Body of pancreas (tissue), 4 donors: ENCODE data around the gene PHGDH. TPM values are rescaled to one million over a fixed set of nuclear protein-coding genes. Genes with fewer than 3 reads are reported as not detected.
A peak's percentile ranks its signal among the peaks of the same experiment; 100 is the strongest.

Experiments used
- ATAC-seq: fragments of 150-250 bp; one replicate; pipeline ENCODE4 v1.9.1; 2016
- DNase-seq, 4 donors: peaks; one replicate each; pipeline ENCODE4 v3.0.0-alpha.2; 2019
- H3K27ac ChIP-seq, 4 donors: fragments of 200-600 bp; sonication (generic); 1 replicate in 3 of 4; 2 replicates in 1 of 4; pipeline versions ENCODE4 v1.5.1 to v1.6.1; 2016 to 2019; ENCODE audit warnings: mild to moderate bottlenecking in 1 of 4, mixed read lengths in 1 of 4, moderate library complexity in 1 of 4
- H3K27me3 ChIP-seq, 2 donors: fragments of 200-600 bp; sonication (generic); one replicate each; pipeline ENCODE4 v1.6.0; 2016; ENCODE audit warnings: mild to moderate bottlenecking in 1 of 2
- H3K36me3 ChIP-seq, 2 donors: fragments of 200-600 bp; sonication (generic); replicated peaks in 1 of 2; 2 replicates each; pipeline ENCODE4 v1.5.1; 2016; ENCODE audit warnings: low read depth in 2 of 2; ENCODE audit not compliant: insufficient read depth in 1 of 2
- H3K4me1 ChIP-seq: fragments of 200-600 bp; sonication (generic); one replicate; pipeline ENCODE4 v1.6.0; 2016
- H3K4me3 ChIP-seq, 2 donors: fragments of 200-600 bp; sonication (generic); 1 replicate in 1 of 2; 2 replicates in 1 of 2; pipeline ENCODE4 v1.5.1; 2016 to 2019
- H3K9me3 ChIP-seq, 3 donors: fragments of 200-600 bp; sonication (generic); 1 replicate in 2 of 3; 2 replicates in 1 of 3; pipeline ENCODE4 v1.5.1; 2016
- CTCF ChIP-seq, 7 experiments: fragments of 450-650 bp in 4 of 7; fragments of 200-600 bp in 3 of 7; sonication (generic) in 3 of 7; IDR thresholded peaks; one replicate each; pipeline ENCODE4 v1.5.1; 2016 to 2019; ENCODE audit warnings: antibody characterized with exemption in 7 of 7
- POLR2A ChIP-seq, 3 donors: fragments of 450-650 bp; IDR thresholded peaks; one replicate each; pipeline ENCODE4 v1.6.1; 2016; ENCODE audit warnings: antibody characterized with exemption in 3 of 3, mild to moderate bottlenecking in 2 of 3
- WGBS, 2 donors: methylation state at CpG; one replicate each; pipeline ENCODE4 v1.1.5; 2017; 5-methylcytosine and 5-hydroxymethylcytosine counted together
- intact Hi-C: fragments of 100-400 bp; cut with DNase I; formaldehyde crosslinking; loops from one replicate; pipeline ENCODE4 v1.15.1; 2023
- total RNA-seq, 2 donors: library from RNA; depleted of rRNA; stranded (reverse); fragments of >200 nt; gene quantifications; one replicate each; pipeline ENCODE4 v1.1.0, GENCODE V29; 2016

PHGDH gene
- total RNA-seq, 2 donors from 2014 or later: 75.5 to 101 TPM

GRCh38 chr1:119725626-119726025 lies 13.9 kb downstream of the PHGDH start:
- 86 to 88% methylated on average over 5 of the region's 5 CpGs for WGBS, 2 donors
- Histone ChIP-seq H3K27ac (no peak overlapping the region), H3K4me3 (no peak overlapping the region), H3K27me3 (no peaks in the 10 kb centered on the region), H3K4me1 (peaks cover 24% of the 10 kb centered on the region), H3K36me3 (no peaks in the 10 kb centered on the region), H3K9me3 (no peaks in the 10 kb centered on the region)
- no peak for TF ChIP-seq POLR2A (IDR thresholded peaks at IDR 0.05)
- no peak for TF ChIP-seq CTCF (IDR thresholded peaks at IDR 0.05)
- intact Hi-C loops: no loop called here
- DNase-seq: no peak
- no peak for ATAC-seq

DNA sequence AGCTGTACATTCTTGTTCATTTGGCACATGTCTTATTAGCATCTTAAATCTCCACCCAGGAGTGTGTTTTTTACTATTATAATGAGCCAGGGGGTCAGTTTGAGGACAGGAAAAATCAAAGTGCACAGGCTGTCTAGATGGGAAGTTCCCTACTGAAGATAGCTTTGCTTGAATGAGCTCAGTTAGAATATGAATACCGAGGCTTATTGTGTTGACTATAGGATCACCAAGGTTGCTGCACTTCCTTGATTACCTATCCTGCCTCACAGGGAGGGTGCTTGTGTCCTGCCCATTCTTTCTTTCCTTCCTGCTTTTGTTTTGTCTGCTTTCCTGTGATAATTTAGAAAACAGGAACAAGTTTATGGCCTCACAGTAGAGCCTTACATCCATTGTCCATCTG lies 16.3 kb downstream of the PHGDH start:
- Histone ChIP-seq H3K9me3 (no peaks in the 10 kb centered on the region), H3K27ac (peak overlapping the region in 1 of 4 donors; percentile 30), H3K36me3 (no peaks in the 10 kb centered on the region), H3K4me1 (peaks cover 10% of the 10 kb centered on the region), H3K4me3 (no peak overlapping the region), H3K27me3 (no peaks in the 10 kb centered on the region)
- DNase-seq (no peak), ATAC-seq (no peak)
- intact Hi-C loops: no loop called here
- no peak for TF ChIP-seq CTCF (IDR thresholded peaks at IDR 0.05)
- no peak for TF ChIP-seq POLR2A (IDR thresholded peaks at IDR 0.05)
- 27 to 42% methylated on average over 1 of the region's 1 CpG for WGBS, 2 donors

GRCh38 chr1:119729044-119729443 lies 17.3 kb downstream of the PHGDH start:
- H3K27me3 ChIP-seq: no peaks in the 10 kb centered on the region
- no peak for ATAC-seq
- H3K4me3 ChIP-seq: no peak overlapping the region
- TF ChIP-seq CTCF (IDR thresholded peaks at IDR 0.05): no peak
- TF ChIP-seq POLR2A (IDR thresholded peaks at IDR 0.05): no peak
- no peak for DNase-seq
- H3K36me3 ChIP-seq: no peaks in the 10 kb centered on the region
- H3K27ac ChIP-seq: no peak overlapping the region
- intact Hi-C loops: no loop called here
- H3K9me3 ChIP-seq: no peaks in the 10 kb centered on the region
- H3K4me1 ChIP-seq: peaks cover 10% of the 10 kb centered on the region

DNA sequence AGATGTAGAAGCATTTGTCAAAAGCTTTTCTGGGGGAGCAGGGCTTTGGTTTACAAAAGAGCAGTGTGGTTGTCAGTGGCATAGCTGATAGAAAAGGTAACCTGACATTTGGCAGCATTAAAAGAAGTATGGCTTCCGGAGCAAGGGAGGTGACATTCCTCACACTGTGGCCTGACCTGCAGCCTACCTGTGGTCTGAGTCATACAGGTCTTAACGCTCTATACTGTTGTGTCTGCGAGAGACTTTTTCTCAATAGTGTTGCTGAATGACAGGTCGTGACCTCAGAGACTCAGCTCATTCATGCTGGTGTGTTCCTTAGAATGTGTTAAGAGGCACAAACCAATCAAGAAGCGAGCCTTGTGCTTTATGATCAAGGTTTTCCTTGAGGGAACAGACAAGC lies 19.3 kb downstream of the PHGDH start:
- ATAC-seq (peak; percentile 36), DNase-seq (no peak)
- 84 to 87% methylated on average over 5 of the region's 5 CpGs for WGBS, 2 donors
- no peaks in the 10 kb centered on the region for H3K9me3 ChIP-seq
- H3K4me1 ChIP-seq: peaks cover 20% of the 10 kb centered on the region
- H3K36me3 ChIP-seq: no peaks in the 10 kb centered on the region
- H3K4me3 ChIP-seq: no peak overlapping the region
- intact Hi-C loops: no loop called here
- TF ChIP-seq CTCF (IDR thresholded peaks at IDR 0.05): no peak
- no peak for TF ChIP-seq POLR2A (IDR thresholded peaks at IDR 0.05)
- H3K27ac ChIP-seq: peak overlapping the region in 2 of 4 donors; percentile 4 to 20
- H3K27me3 ChIP-seq: no peaks in the 10 kb centered on the region

GRCh38 chr1:119731741-119732430 lies 20.2 kb downstream of the PHGDH start:
- no peak for TF ChIP-seq CTCF (IDR thresholded peaks at IDR 0.05)
- no peak for TF ChIP-seq POLR2A (IDR thresholded peaks at IDR 0.05)
- ATAC-seq: no peak
- Histone ChIP-seq H3K27ac (peak overlapping the region in 3 of 4 donors; percentile 20 to 50 (median 31)), H3K4me3 (no peak overlapping the region), H3K4me1 (peaks cover 28% of the 10 kb centered on the region), H3K27me3 (no peaks in the 10 kb centered on the region), H3K36me3 (no peaks in the 10 kb centered on the region), H3K9me3 (no peaks in the 10 kb centered on the region)
- DNase-seq: no peak
- intact Hi-C loops: no loop called here
- 64 to 72% methylated on average over 5 to 6 of the region's 6 CpGs for WGBS, 2 donors
